ENCODE data around the gene MTCL1.
A peak's percentile ranks its signal among the peaks of the same experiment; 100 is the strongest.

The MTCL1 gene

DNA sequence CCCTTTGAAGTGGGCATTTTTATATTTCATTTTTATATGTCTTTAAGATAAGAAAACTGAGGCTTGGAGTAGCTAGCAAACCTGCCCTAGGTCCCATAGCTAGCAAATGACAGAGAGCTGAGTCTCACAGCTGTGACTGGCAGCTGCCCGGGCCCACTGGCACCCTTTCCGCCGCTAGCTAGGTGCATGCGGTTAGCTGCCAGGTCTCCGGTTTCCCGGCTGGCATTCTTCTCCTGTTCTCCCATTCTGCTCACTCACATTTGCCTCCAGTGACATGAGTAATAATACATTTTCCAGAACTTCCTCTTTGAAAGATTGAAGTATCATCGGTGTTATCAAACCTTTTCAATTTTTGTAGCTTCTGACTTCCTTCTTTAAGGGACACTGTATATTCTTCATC is 38.7 kb downstream of the MTCL1 start:
- Mint-ChIP-seq H3K27me3 (no peaks in the 10 kb centered on the region), H3K4me1 (peaks cover 39% of the 10 kb centered on the region), H3K4me3 (peak overlapping the region; percentile 44), H3K27ac (ENCODE audit: low read depth) (no peak overlapping the region), H3K9me3 (peaks cover 6% of the 10 kb centered on the region), H3K36me3 (ENCODE audit: insufficient read depth) (no peaks in the 10 kb centered on the region)
- DNase-seq (ENCODE audit: low spot score in 2 of 2) (no peak), ATAC-seq (replicated peaks; ENCODE audit: extremely low read depth, poor library complexity, severe bottlenecking) (no peak)

DNA sequence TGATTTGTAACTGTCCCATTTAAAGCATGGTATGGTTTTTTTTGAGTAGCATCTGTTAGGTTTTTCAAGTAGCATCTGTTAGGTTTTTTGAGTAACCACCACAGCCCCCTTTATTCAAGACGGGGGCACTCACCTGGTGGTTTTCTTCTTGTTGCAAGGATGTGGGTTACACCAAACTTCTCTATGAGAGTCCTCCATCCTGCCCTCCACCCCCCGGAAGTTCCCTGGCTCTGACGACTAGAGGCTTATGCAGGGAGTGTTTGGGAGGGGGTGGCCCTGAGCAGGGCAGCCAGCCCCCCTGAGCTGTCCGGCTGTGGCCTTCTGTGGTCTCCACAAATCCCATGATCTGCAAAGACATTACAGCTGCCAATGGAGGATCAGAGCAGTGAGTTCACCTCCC is 39.3 kb downstream of the MTCL1 start:
- ATAC-seq (replicated peaks; ENCODE audit: extremely low read depth, poor library complexity, severe bottlenecking): peak; percentile 69
- no peaks in the 10 kb centered on the region for H3K36me3 Mint-ChIP-seq (ENCODE audit: insufficient read depth)

DNA sequence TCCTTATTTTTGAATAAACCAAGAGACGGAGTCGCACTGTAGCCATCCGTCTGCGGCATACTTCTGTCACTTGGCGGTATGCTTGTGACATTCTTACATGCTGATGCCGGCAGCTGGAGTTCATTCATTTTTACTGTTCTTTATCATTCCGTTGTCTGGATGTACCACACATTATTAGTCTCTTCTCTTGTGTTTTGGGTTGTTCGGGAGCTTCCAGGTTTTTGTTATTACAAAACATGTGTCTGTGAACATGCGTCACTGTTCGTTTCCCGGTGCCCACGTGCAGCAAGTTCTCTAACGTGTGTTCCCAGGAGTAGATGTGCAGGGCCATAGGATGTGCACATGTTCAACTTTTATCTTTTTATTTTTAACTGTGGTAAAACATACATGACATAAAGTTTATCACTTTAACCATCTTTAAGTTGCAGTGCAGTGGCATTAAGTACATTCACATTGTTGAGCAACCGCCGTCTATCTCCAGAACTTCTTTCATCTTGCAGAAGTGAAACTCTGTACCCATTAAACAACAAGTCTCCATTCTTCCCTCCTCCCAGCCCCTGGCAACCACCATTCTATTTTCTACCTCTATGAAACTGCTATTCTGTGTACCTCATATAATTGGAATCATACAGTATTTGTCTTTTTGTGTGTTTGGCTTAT is 40.1 kb downstream of the MTCL1 start:
- Mint-ChIP-seq H3K27ac (ENCODE audit: low read depth) (no peak overlapping the region), H3K4me3 (no peak overlapping the region), H3K9me3 (peaks cover 6% of the 10 kb centered on the region), H3K27me3 (no peaks in the 10 kb centered on the region), H3K4me1 (peaks cover 39% of the 10 kb centered on the region), H3K36me3 (ENCODE audit: insufficient read depth) (no peaks in the 10 kb centered on the region)
- ATAC-seq (replicated peaks; ENCODE audit: extremely low read depth, poor library complexity, severe bottlenecking) (no peak), DNase-seq (ENCODE audit: low spot score in 2 of 2) (no peak)

More for the DNA sequence above, 39.3 kb downstream of the MTCL1 start:
- Mint-ChIP-seq H3K27ac (ENCODE audit: low read depth) (peak overlapping the region; percentile 26), H3K4me3 (peak overlapping the region; percentile 44), H3K27me3 (no peaks in the 10 kb centered on the region), H3K9me3 (peaks cover 6% of the 10 kb centered on the region), H3K4me1 (peaks cover 39% of the 10 kb centered on the region)
- peak in 1 of 2 donors; percentile 22 for DNase-seq (ENCODE audit: low spot score in 2 of 2)

DNA sequence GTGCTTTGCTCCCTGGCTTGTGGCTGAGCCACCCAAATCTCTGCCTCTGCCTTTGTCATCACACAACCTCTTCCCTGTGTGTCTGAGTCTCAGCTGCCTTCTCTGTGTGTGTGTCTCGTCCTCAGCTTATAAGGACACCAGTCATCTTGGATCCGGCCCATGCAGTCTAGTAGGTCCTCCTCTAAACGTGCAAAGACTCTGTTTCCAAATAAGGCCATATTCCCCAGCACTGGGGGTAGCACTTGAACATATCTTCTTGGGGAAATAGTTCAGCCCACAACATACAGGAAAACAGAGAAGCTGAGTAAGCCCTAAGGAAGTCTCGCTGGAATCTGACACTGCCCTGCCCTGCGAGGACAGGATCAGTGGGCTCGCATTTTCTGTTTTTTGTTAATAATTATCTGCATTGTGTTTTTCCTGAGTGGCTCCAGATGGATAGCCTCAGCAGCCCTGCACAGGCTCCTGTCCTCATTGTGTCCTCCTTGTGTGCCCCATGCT is 42.1 kb downstream of the MTCL1 start:
- no peak for DNase-seq (ENCODE audit: low spot score in 2 of 2)

DNA sequence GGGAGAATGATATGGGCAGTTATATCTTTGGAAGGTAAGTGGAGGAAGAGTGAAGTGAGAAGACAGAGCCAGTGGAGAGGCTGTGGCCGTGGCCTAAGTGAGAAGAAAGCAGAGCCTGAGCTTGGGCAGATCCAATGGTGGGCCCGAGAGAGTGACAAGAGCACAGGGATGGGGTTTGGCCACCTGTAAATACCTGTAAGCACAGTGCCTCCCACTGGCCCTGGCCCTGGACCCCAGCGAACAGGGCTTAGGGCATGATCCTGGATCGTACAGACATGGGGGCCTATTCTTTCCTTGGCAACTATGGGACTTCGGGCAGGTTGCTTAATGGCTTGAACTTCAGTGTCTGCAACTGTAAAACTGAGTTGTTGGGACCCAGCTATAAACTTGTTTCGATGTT is 44.1 kb downstream of the MTCL1 start:
- H3K4me3 Mint-ChIP-seq: no peak overlapping the region
- no peaks in the 10 kb centered on the region for H3K36me3 Mint-ChIP-seq (ENCODE audit: insufficient read depth)
- H3K27ac Mint-ChIP-seq (ENCODE audit: low read depth): no peak overlapping the region
- ATAC-seq (replicated peaks; ENCODE audit: extremely low read depth, poor library complexity, severe bottlenecking) (no peak), DNase-seq (ENCODE audit: low spot score in 2 of 2) (no peak)
- no peaks in the 10 kb centered on the region for H3K9me3 Mint-ChIP-seq
- H3K4me1 Mint-ChIP-seq: peaks cover 19% of the 10 kb centered on the region
- H3K27me3 Mint-ChIP-seq: no peaks in the 10 kb centered on the region

More for the DNA sequence above, 42.1 kb downstream of the MTCL1 start:
- no peaks in the 10 kb centered on the region for H3K27me3 Mint-ChIP-seq
- H3K4me1 Mint-ChIP-seq: peaks cover 32% of the 10 kb centered on the region
- H3K9me3 Mint-ChIP-seq: no peaks in the 10 kb centered on the region
- H3K36me3 Mint-ChIP-seq (ENCODE audit: insufficient read depth): no peaks in the 10 kb centered on the region
- ATAC-seq (replicated peaks; ENCODE audit: extremely low read depth, poor library complexity, severe bottlenecking): no peak
- no peak overlapping the region for H3K27ac Mint-ChIP-seq (ENCODE audit: low read depth)
- no peak overlapping the region for H3K4me3 Mint-ChIP-seq

DNA sequence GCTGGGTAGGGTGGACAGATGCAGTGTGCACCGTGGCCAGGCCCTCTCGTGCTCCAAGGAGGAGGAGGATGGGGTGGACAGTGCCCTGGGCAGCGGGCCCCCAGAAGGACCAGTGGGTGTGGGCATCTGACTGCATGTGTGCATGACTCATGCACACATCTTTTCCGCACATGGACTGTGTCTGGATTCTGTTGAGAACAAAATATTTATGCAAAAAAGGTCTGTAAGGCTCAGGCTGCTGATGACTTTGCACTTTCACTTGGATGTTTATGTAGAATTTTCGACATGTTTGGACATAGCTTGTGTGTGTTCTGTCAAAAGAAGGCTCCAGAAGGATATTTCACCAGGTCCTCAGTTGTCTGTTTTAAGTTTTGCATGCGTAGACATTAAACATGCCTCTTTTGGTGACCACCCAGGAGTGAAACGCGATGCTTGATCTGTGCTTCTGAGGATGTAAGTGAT is 45.6 kb downstream of the MTCL1 start:
- DNase-seq (ENCODE audit: low spot score in 2 of 2) (no peak), ATAC-seq (replicated peaks; ENCODE audit: extremely low read depth, poor library complexity, severe bottlenecking) (no peak)
- Mint-ChIP-seq H3K36me3 (ENCODE audit: insufficient read depth) (no peaks in the 10 kb centered on the region), H3K27me3 (no peaks in the 10 kb centered on the region), H3K27ac (ENCODE audit: low read depth) (no peak overlapping the region), H3K4me3 (no peak overlapping the region), H3K9me3 (no peaks in the 10 kb centered on the region), H3K4me1 (peaks cover 19% of the 10 kb centered on the region)

DNA sequence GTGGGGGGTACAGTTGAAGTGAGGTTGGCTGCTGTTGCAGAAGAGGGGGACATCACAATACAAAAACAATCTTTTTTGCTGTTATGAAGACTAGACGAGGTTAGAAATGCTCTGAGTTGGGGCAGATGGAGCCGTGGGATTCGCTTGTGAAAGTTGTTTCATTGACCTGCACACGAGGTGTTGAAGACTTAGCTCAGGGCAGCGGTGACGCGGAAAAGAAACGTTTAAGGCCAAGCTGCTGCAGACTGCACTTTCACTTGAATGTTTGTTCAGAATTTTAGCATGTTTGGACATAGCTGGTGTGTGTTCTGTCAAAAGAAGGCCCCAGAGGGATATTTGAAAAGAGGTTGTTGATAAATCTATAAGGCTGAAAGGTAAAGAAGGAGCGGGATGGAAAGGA is 46.3 kb downstream of the MTCL1 start:
- Mint-ChIP-seq H3K36me3 (ENCODE audit: insufficient read depth) (no peaks in the 10 kb centered on the region), H3K9me3 (no peaks in the 10 kb centered on the region), H3K27ac (ENCODE audit: low read depth) (no peak overlapping the region), H3K27me3 (no peaks in the 10 kb centered on the region), H3K4me1 (peaks cover 24% of the 10 kb centered on the region), H3K4me3 (no peak overlapping the region)
- DNase-seq (ENCODE audit: low spot score in 2 of 2) (no peak), ATAC-seq (replicated peaks; ENCODE audit: extremely low read depth, poor library complexity, severe bottlenecking) (no peak)

DNA sequence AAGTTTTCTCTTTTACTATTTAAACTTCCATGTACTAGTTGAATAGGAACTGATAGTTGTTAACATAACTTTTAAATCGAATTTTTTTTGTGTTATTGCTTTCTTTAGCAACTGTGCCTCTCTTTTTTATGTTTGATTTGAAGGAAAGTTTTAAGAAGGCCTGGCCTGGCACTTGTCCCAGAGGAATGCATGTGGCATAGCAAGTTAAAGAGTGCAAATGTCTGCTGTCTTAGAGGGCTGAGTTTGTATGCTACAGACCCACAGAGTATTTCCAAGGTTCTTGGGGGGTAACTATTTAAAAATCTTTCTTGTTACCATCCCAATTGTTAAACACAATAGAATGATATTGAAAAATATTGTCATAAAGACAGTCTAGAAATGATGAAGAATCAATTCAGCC is 47.0 kb downstream of the MTCL1 start:
- no peak overlapping the region for H3K27ac Mint-ChIP-seq (ENCODE audit: low read depth)
- no peak overlapping the region for H3K4me3 Mint-ChIP-seq
- no peaks in the 10 kb centered on the region for H3K36me3 Mint-ChIP-seq (ENCODE audit: insufficient read depth)
- H3K4me1 Mint-ChIP-seq: peaks cover 30% of the 10 kb centered on the region
- no peaks in the 10 kb centered on the region for H3K9me3 Mint-ChIP-seq
- no peaks in the 10 kb centered on the region for H3K27me3 Mint-ChIP-seq
- DNase-seq (ENCODE audit: low spot score in 2 of 2): no peak
- no peak for ATAC-seq (replicated peaks; ENCODE audit: extremely low read depth, poor library complexity, severe bottlenecking)

DNA sequence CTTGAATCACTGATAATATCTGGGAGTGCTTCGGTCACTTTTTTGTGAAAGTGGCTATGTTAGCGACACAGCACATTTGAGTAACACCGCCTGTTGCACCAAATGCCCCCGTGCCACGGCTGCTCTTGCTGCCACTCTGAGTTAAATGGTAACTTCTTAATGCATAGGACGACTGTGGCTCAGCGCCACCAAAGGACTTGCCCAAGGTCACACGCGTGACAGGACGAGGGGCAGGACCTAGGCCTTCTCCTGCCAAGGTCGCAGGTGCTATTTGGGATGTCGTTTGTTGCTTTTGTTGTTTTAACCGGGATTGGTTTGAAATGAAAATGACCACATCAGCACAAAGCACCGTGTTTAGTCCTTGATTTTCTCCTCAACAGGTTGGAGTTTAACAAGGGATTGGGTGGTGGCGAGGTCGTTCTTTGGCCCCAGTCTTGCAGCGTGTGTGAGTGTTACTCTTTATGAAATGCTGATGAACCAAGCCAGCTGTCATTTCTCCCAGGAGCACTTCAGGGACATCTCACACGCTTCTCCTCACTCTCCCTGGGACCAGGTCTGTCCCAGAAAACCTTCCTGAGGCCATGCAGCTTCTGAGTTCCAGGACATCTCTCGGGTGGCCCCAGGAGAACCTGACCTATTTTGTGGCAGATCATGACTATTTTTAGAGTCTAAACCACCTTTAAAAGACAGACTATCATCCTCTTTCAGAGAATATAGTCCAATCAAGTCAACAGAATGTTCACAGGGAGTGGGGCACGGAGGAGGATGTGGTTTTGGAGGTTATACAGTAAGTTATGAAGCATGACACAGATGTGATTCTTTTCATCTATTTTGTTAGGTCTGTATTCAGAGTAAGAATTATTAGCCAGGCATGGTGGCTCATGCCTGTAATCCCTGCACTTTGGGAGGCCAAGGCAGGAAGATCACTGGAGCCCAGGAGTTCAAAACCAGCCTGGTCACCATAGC is 49.9 kb downstream of the MTCL1 start:
- DNase-seq (ENCODE audit: low spot score in 2 of 2): peak; percentile 19 to 45
- no peak overlapping the region for H3K27ac Mint-ChIP-seq (ENCODE audit: low read depth)
- H3K36me3 Mint-ChIP-seq (ENCODE audit: insufficient read depth): no peaks in the 10 kb centered on the region
- peak; percentile 100 for ATAC-seq (replicated peaks; ENCODE audit: extremely low read depth, poor library complexity, severe bottlenecking)
- H3K4me1 Mint-ChIP-seq: peaks cover 31% of the 10 kb centered on the region
- H3K4me3 Mint-ChIP-seq: peak overlapping the region; percentile 60
- no peaks in the 10 kb centered on the region for H3K9me3 Mint-ChIP-seq
- H3K27me3 Mint-ChIP-seq: no peaks in the 10 kb centered on the region

DNA sequence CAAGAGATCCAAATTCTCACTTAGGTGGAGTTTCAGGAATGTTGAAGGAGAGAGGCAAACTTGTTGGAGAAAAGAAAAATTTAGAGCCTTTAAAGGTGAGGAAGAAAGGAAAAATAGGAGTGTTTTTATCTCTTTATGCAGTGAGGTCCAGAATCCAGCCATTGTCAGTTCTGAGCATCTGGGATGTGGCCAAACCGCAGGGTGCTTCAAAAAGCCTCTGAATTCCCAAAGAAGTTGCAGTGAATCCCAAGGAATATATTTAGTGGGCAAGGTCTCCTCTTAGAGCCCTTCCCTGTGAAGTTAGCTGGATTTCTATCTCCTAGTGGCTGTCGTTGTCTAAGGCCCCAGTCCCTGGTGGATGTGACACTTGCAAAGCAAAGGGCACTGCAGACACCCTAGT is 51.2 kb downstream of the MTCL1 start:
- Mint-ChIP-seq H3K4me1 (peaks cover 31% of the 10 kb centered on the region), H3K36me3 (ENCODE audit: insufficient read depth) (no peaks in the 10 kb centered on the region), H3K9me3 (no peaks in the 10 kb centered on the region), H3K27me3 (no peaks in the 10 kb centered on the region), H3K27ac (ENCODE audit: low read depth) (no peak overlapping the region), H3K4me3 (no peak overlapping the region)
- DNase-seq (ENCODE audit: low spot score in 2 of 2) (no peak), ATAC-seq (replicated peaks; ENCODE audit: extremely low read depth, poor library complexity, severe bottlenecking) (no peak)

DNA sequence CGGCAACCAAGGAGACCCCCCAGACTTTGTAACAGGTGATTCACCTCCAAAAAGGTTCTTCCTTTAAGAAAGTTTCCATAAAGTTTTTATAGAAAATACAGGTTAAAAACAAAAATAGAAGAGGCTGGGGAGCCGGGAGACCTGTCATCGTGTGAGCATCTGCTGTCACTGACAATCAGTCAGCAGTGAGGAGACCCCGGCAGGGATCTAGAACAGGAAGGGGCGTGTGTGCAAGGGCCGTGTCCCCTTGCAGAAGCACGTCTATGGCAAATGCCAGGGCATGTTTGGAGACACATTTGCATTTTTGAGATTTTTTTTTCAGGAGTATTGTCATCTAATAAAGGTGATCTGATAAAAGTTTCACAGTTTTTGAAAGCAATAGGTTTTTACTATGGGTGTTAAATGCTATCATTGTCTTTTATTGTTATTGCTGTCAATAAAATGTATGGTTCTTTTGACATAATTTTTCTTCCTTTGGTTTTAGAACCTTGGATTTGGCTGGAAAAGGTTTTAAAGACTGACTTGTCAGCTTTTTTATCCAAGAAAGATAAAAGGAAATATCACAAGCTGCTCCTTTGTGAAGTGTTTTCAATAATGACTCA is 52.1 kb downstream of the MTCL1 start:
- H3K27me3 Mint-ChIP-seq: peaks cover 8% of the 10 kb centered on the region
- H3K9me3 Mint-ChIP-seq: no peaks in the 10 kb centered on the region
- peaks cover 2% of the 10 kb centered on the region for H3K36me3 Mint-ChIP-seq (ENCODE audit: insufficient read depth)
- H3K4me1 Mint-ChIP-seq: peaks cover 31% of the 10 kb centered on the region
- no peak overlapping the region for H3K4me3 Mint-ChIP-seq
- DNase-seq (ENCODE audit: low spot score in 2 of 2): no peak
- no peak overlapping the region for H3K27ac Mint-ChIP-seq (ENCODE audit: low read depth)
- ATAC-seq (replicated peaks; ENCODE audit: extremely low read depth, poor library complexity, severe bottlenecking): no peak

DNA sequence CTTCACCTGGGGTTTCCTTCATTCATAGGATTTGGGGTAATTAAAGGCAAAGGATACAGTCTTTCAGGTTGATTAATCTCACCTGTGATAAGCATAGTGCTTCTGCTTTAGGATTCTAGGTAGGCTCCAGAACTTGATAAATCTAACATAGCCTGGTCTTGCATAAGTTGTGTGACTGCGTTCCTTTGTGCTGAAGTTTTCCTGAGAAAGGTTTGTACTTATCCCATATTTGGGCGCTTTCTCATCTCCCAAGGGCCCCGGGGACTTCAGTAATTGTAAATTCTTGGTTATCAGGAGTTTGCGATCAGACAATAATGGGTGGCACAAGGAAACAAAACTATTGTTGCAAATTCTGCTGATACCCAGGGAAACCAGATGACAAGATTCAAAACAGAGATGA is 53.1 kb downstream of the MTCL1 start:
- Mint-ChIP-seq H3K27ac (ENCODE audit: low read depth) (no peak overlapping the region), H3K27me3 (peaks cover 18% of the 10 kb centered on the region)
- ATAC-seq (replicated peaks; ENCODE audit: extremely low read depth, poor library complexity, severe bottlenecking): no peak

More for the DNA sequence above, 53.1 kb downstream of the MTCL1 start:
- Mint-ChIP-seq H3K9me3 (no peaks in the 10 kb centered on the region), H3K36me3 (ENCODE audit: insufficient read depth) (peaks cover 2% of the 10 kb centered on the region), H3K4me3 (no peak overlapping the region), H3K4me1 (peaks cover 31% of the 10 kb centered on the region)
- no peak for DNase-seq (ENCODE audit: low spot score in 2 of 2)
